GM18499 (cell line): ENCODE measurements around the gene TMEM151A.
"Not testable (repeated sequence)": the region's sequence is repeated elsewhere in the genome, so short reads cannot be mapped to it uniquely, and the experiment has no call there.

Experiments used
- ATAC-seq: cut with Tn5 transposase; IDR thresholded peaks from one replicate; pipeline ENCODE4 v1.9.1; 2021; ENCODE audit warnings: moderate number of reproducible peaks; ENCODE audit not compliant: insufficient read depth, unreplicated experiment

TMEM151A gene

DNA sequence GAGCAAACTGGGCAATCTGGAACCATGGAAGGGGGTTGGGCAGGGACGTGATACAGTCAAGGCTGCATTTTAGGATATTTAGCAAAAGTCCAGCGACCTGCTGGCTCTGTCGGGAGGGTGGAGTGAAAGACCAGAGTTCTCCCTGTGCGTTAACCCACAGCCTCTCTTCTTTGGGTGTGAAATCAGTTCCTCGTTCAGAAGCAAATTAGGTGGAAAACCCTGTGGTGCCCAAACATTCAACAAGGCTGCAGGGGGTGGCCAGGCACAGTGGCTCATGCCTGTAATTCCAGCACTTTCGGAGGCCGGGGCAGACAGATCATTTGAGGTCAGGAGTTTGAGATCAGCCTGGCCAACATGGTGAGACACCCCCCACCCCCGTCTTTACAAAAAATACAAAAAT lies 5.9 kb downstream of the TMEM151A start:
- ATAC-seq, result no peak

DNA sequence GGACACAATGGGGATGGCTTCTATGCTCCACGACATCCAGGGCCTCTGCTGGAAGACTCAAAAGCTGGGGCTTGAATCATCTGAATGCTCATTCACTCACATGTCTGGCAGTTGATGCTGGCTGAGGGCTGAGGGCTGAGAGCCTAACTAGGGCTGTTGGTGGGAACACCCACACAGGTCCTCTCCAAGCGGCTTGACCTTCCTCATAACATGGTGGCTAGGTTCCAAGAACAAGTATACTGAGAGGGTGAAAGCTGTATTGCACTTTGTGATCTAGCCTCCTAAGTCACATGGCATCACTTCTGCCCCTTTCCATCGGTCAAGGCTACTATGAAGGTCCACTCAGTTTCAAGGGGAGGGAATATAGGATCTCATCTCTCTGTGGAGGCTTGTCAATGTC lies 7.5 kb downstream of the TMEM151A start:
- ATAC-seq, result no peak

- ATAC-seq, result no peak
These were observed 11.0 kb downstream of the TMEM151A start for GRCh38 chr11:66302656-66303055.

GRCh38 chr11:66309475-66309874 lies 17.8 kb downstream of the TMEM151A start:
- no peak for ATAC-seq

GRCh38 chr11:66310324-66310723 lies 18.6 kb downstream of the TMEM151A start:
- ATAC-seq, result no peak

DNA sequence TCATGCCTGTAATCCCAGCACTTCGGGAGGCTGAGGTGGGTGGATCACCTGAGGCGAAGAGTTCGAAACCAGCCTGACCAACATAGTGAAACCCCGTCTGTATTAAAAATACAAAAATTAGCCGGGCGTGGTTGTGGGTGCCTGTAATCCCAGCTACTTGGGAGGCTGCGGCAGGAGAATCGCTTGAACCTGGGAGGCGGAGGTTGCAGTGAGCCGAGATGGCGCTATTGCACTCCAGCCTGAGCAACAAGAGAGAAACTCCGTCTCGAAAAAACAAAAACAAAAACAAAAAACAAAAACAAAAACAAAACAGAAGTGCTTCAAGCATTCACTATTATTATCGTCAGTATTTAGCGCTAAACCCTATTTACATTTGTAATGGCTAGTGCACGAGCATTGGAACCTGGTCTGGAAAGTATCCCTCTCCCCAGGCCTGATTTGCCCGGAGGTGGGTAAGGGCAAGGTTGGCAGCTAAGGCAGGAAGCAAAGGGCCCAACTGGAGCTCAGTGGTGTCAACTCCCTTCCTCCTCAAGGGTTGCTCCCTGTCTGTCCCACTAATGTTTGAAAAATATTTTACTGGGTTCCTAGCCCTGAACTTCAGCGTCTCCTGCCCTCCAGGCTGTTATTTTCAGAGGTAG lies 19.2 kb downstream of the TMEM151A start:
- not testable (repeated sequence) for ATAC-seq

DNA sequence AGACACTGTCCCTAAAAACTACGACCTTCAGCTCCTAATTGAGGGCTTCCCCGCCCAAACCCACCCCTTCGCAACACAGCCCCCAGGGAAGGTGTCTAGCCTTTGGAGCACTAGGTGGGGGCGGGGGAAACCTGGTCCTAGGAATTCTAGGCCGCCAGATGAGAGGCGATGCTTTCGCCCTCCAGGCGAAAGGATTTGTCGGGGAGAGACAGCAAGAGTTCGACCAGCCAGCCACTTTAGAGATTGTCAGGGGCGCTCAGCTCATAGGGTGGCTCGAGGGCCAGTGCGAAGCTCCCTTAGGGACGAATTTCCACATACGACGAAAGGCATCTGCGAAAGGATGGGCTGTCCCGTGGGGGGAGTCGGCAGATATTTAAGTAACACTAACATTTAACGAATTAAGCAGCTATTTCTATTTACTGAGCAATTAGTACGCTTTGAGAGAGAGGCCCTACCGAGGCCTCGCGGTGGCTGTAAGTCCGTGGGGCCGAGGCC lies 19.8 kb downstream of the TMEM151A start:
- ATAC-seq, result no peak

DNA sequence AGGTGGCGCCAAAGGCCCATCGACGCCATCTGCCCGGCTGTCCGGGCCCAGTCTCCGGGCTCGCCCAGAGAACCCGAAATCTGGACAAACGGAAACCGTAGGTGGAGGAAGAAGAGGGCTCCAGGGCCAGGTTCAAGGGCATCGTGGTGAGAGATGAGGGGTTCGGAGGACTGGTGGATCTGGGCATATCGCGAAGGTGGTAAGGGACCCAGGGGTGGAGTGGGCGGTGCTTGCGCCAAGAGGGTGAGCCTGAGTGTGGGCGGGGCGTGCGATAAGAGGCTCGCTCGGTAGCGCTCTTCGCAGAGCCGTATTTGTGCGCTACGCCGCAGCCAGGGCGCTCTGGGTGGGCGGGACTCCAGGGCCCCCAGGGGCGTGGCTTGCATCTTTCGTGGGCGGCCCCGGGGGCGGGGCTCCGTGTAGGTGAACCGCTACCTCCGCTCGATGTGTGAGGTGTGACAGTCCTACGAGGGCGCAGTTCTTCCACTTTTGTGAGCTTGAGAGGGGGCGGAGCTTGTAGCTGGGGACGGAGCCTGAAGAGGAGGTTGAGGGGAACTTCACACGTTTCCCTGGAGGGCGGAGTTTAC lies 20.4 kb downstream of the TMEM151A start:
- no peak for ATAC-seq

GRCh38 chr11:66312549-66313320 lies 21.0 kb downstream of the TMEM151A start:
- no peak for ATAC-seq

DNA sequence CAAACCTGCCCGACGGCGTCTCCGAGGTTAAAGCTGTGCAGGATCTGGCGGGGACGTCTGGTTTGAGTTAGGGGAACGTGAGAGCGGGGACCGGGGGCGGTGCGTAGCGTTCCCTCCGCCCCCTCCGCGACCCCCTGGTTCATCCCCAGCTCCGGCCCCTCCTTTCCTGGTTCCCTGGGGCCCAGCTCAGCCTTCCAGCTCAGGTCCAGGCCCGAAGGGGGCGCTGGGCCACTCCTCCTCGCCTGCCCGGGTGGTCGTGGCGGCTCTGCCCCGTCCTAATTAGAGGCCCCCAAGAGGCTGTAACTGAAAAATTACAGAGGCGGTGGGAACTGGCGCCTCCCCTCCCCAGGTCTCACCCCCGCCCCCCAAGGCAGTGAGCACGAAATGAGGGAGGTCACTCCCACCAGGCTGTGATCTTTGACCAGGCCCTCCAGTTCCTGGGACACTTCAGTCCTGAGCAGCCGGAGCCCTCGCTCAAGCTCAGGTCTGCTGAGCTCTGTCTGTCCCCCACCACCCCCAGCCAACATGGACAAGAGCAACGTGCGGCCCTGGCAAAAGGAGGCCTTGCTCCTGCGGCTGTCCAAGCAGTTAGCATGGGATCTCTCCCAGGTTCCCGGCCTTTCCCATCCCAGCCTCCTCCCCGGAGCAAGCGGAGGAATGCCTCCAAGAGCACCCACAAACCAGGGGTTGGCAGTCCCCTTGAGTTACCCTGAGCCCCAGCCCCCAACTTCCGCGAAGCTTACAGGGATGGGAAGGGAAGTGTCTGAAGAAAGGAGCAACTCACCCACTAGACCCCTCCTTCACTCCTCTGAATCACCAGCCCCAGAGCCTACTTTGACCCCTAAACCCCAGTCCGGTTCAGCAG lies 21.9 kb downstream of the TMEM151A start:
- ATAC-seq, result no peak

GRCh38 chr11:66314186-66314501 lies 22.4 kb downstream of the TMEM151A start:
- ATAC-seq, result no peak

- no peak for ATAC-seq
These were observed 23.1 kb downstream of the TMEM151A start for GRCh38 chr11:66314561-66315497.

GRCh38 chr11:66315498-66315885 lies 23.8 kb downstream of the TMEM151A start:
- ATAC-seq, result no peak

GRCh38 chr11:66315921-66316811 lies 24.5 kb downstream of the TMEM151A start:
- ATAC-seq, result no peak

- ATAC-seq, result no peak
These were observed 25.2 kb downstream of the TMEM151A start, which contains the start of gene CD248 for GRCh38 chr11:66316849-66317251. CD248 (minus strand) TSS chr11:66317044; CDS start chr11:66317027, 17 bp downstream.

DNA sequence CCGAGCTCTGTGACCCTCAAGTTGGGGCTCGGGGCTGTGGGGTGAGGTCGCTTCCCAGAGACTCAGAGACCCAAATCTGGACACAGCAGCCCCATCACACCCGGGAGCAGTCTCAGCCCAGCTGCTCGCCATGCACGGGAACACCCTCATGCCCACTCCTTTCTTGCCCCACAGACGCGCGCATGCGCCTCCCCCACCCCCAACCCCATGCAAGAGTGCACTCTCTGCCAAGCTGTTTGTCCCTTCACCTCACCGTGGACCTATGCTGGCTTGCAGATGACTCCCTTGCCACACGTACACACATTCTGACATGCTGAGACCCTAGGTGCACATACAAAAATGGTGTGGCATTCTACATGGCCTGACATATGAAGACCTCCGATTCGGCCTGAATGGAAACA lies 25.6 kb downstream of the TMEM151A start:
- no peak for ATAC-seq

DNA sequence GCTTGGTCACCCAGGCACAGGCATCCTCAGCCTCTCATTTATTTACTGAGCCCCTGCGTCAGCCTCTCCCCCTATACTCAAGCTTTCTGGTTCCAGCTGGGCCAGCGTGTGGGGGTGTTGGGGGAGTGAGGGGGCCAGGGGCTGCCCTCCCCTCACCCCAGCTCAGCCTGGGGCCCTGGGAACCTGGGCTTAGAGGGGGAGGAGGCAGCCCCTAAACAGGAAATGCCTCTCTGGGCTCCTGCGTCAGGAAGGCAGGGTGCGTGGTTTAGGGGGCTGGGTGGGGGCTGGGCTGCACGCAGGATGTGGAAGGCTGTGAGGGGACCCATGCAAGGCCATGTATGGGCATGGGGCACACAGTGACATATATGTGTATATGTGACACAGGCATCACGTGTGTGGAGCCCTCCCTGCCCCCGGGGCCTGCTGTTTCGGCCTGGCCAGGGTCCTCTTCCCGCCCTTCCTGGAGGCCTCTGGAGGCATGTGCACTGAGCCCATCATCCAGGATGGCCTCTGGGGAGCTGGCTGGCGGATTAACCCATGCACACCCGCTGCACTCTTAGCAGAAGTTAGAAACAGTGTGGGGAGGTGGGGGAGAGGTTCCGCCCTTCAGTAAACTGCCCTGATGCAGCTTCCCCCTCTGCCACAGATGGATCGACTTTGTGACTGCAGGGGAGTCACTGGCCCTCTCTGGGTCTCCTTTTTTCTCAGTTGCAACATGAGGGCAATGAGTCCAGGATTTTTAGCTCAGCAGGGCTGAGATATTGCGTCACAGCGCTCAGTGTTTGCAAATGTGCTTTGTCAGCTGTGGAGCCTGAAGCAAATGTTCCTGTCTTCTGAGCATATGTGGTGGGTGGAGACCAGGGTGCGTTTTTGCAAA lies 26.3 kb downstream of the TMEM151A start:
- ATAC-seq, result no peak

- ATAC-seq, result no peak
These were observed 26.9 kb downstream of the TMEM151A start for GRCh38 chr11:66318600-66318970.
